Retinal pigment epithelial cell (primary cell): ENCODE results near the gene SLC51B.

Experiments
- DNase-seq: peaks from one replicate; pipeline ENCODE4 v3.0.0-alpha.2; 2010; ENCODE audit warnings: low read depth
- H3K4me3 ChIP-seq: 2 replicates; pipeline ENCODE4 v1.5.1; 2011; ENCODE audit warnings: mild to moderate bottlenecking, low read length, control low read depth, moderate library complexity
- CTCF ChIP-seq: conservative IDR thresholded peaks from 2 replicates; pipeline ENCODE4 v1.5.1; 2011; ENCODE audit warnings: low read depth, low read length, control low read depth, inconsistent platforms

Gene SLC51B

GRCh38 chr15:65058394-65059368, 13.5 kb downstream of the SLC51B start:
- no peak for DNase-seq
- TF ChIP-seq CTCF, result no peak
- no peak overlapping the region for H3K4me3 ChIP-seq

GRCh38 chr15:65059369-65059750, 14.2 kb downstream of the SLC51B start:
- TF ChIP-seq CTCF, result no peak
- H3K4me3 ChIP-seq, result no peak overlapping the region
- no peak for DNase-seq

GRCh38 chr15:65059931-65060596, 14.9 kb downstream of the SLC51B start:
- TF ChIP-seq CTCF, result no peak
- no peak for DNase-seq
- no peak overlapping the region for H3K4me3 ChIP-seq

- no peak for DNase-seq
- no peak for TF ChIP-seq CTCF
- H3K4me3 ChIP-seq, result no peak overlapping the region
These were observed 15.6 kb downstream of the SLC51B start for GRCh38 chr15:65060641-65061397.

- DNase-seq, result no peak
- no peak for TF ChIP-seq CTCF
- H3K4me3 ChIP-seq, result no peak overlapping the region
These were observed 16.9 kb downstream of the SLC51B start for GRCh38 chr15:65062061-65062460.

GRCh38 chr15:65062726-65063125, 17.5 kb downstream of the SLC51B start:
- TF ChIP-seq CTCF, result no peak
- H3K4me3 ChIP-seq, result no peak overlapping the region
- DNase-seq, result no peak
